IMR-90 (cell line): Measurements from ENCODE around the gene KIF16B. TPM values are rescaled to one million over a fixed set of nuclear protein-coding genes. Genes with fewer than 3 reads are reported as not detected.

ENCODE experiments used
- ATAC-seq: fragments of 200-7000 bp; cut with Tn5 transposase; 2 replicates; pipeline ENCODE4 v1.9.1; 2020; ENCODE audit warnings: low read depth, mild to moderate bottlenecking, moderate library complexity
- BruUV-seq: library from RNA; stranded (reverse); fragments of 400-500 nt; replicated peaks from 2 replicates; lab custom pipeline; 2021; lab: Mats Ljungman, UMichigan
- CTCF ChIA-PET: fragments of 300-600 bp; formaldehyde crosslinking; extraction: SDS; loops from one replicate; lab custom pipeline; 2021; ENCODE audit warnings: antibody characterized with exemption; lab: Yijun Ruan, JAX
- POLR2A ChIA-PET: fragments of 300-600 bp; sonication (Branson Sonifier 250); formaldehyde crosslinking; loops from one replicate; lab custom pipeline; 2022; ENCODE audit warnings: antibody characterized with exemption; ENCODE audit not compliant: unreplicated experiment; lab: Charles Lee
- DNase-seq: peaks from one replicate; pipeline ENCODE4 v3.0.0; 2013
- H2AFZ ChIP-seq: replicated peaks from 2 replicates; pipeline ENCODE3; 2013; ENCODE audit warnings: low read length, mild to moderate bottlenecking; ENCODE audit not compliant: poor library complexity
- H2AK5ac ChIP-seq: 2 replicates; pipeline ENCODE4 v1.6.1; 2013; ENCODE audit warnings: low read depth, low read length, inconsistent platforms
- H2AK9ac ChIP-seq: replicated peaks from 2 replicates; pipeline ENCODE3; 2013; ENCODE audit warnings: mild to moderate bottlenecking, low read depth, low read length, moderate library complexity; ENCODE audit not compliant: poor library complexity
- H2BK120ac ChIP-seq: 2 replicates; pipeline ENCODE4 v1.6.1; 2013; ENCODE audit warnings: low read depth, low read length, inconsistent platforms
- H2BK15ac ChIP-seq: 3 replicates; pipeline ENCODE4 v1.6.1; 2013; ENCODE audit warnings: low read depth, low read length, inconsistent platforms
- H2BK20ac ChIP-seq: 2 replicates; pipeline ENCODE4 v1.6.1; 2013; ENCODE audit warnings: low read depth, mild to moderate bottlenecking, inconsistent platforms, low read length, moderate library complexity
- H2BK5ac ChIP-seq: 2 replicates; pipeline ENCODE4 v1.6.1; 2013; ENCODE audit warnings: mild to moderate bottlenecking, low read depth, low read length, inconsistent platforms; ENCODE audit not compliant: poor library complexity, severe bottlenecking
- H3K14ac ChIP-seq: replicated peaks from 2 replicates; pipeline ENCODE4 v1.6.1; 2013; ENCODE audit warnings: low read depth, low read length, inconsistent platforms
- H3K18ac ChIP-seq: 2 replicates; pipeline ENCODE4 v1.6.1; 2013; ENCODE audit warnings: low read depth, low read length, control low read depth
- H3K23ac ChIP-seq: 2 replicates; pipeline ENCODE4 v1.6.1; 2013; ENCODE audit warnings: low read depth, low read length, inconsistent platforms
- H3K27ac ChIP-seq: 2 replicates; pipeline ENCODE4 v1.5.1; 2013; ENCODE audit warnings: mild to moderate bottlenecking, control low read depth, low read length; ENCODE audit not compliant: insufficient read depth
- H3K27me3 ChIP-seq: 2 replicates; pipeline ENCODE4 v1.6.1; 2013; ENCODE audit warnings: low read length; ENCODE audit not compliant: control insufficient read depth, insufficient read depth
- H3K36me3 ChIP-seq: 2 replicates; pipeline ENCODE4 v1.6.1; 2013; ENCODE audit warnings: low read length, mixed read lengths; ENCODE audit not compliant: control insufficient read depth, insufficient read depth
- H3K4ac ChIP-seq: 2 replicates; pipeline ENCODE4 v1.6.1; 2013; ENCODE audit warnings: low read depth, low read length, inconsistent platforms
- H3K4me1 ChIP-seq: 2 replicates; pipeline ENCODE4 v1.6.1; 2013; ENCODE audit warnings: low read length, mixed read lengths; ENCODE audit not compliant: control insufficient read depth, insufficient read depth
- H3K4me2 ChIP-seq: 2 replicates; pipeline ENCODE4 v1.6.1; 2013; ENCODE audit warnings: low read depth, mild to moderate bottlenecking, control low read depth, low read length, moderate library complexity
- H3K4me3 ChIP-seq: 2 replicates; pipeline ENCODE4 v1.5.1; 2013; ENCODE audit warnings: low read depth, mild to moderate bottlenecking, control low read depth, low read length, moderate library complexity; ENCODE audit not compliant: insufficient read depth
- H3K56ac ChIP-seq: 2 replicates; pipeline ENCODE4 v1.6.1; 2013; ENCODE audit warnings: low read length, inconsistent platforms; ENCODE audit not compliant: insufficient read depth; ENCODE audit errors: extremely low read depth
- H3K79me1 ChIP-seq, 2 experiments: 2 replicates each; pipeline ENCODE4 v1.6.1; 2013; ENCODE audit warnings: low read length in 2 of 2, inconsistent platforms in 1 of 2, low read depth in 1 of 2
- H3K9ac ChIP-seq: 2 replicates; pipeline ENCODE4 v1.6.1; 2013; ENCODE audit warnings: low read depth, low read length, control low read depth
- H3K9me1 ChIP-seq: 2 replicates; pipeline ENCODE4 v1.6.1; 2013; ENCODE audit warnings: low read length, inconsistent platforms; ENCODE audit not compliant: insufficient read depth
- H3K9me3 ChIP-seq: 2 replicates; pipeline ENCODE4 v1.6.1; 2013; ENCODE audit warnings: low read length; ENCODE audit not compliant: control insufficient read depth, insufficient read depth
- H4K20me1 ChIP-seq: 2 replicates; pipeline ENCODE4 v1.6.1; 2013; ENCODE audit warnings: low read length, inconsistent platforms; ENCODE audit not compliant: insufficient read depth
- H4K5ac ChIP-seq: 2 replicates; pipeline ENCODE4 v1.6.1; 2013; ENCODE audit warnings: mild to moderate bottlenecking, low read depth, low read length, control low read depth
- H4K8ac ChIP-seq, 2 experiments: 2 replicates each; pipeline ENCODE4 v1.6.1; 2013; ENCODE audit warnings: low read depth in 2 of 2, low read length in 2 of 2, control low read depth in 1 of 2, inconsistent platforms in 1 of 2
- H4K91ac ChIP-seq: 2 replicates; pipeline ENCODE4 v1.6.1; 2013; ENCODE audit warnings: low read depth, low read length, inconsistent platforms; ENCODE audit not compliant: insufficient read depth
- MAFK ChIP-seq: IDR thresholded peaks from 2 replicates; pipeline ENCODE4 v1.6.1; 2012; ENCODE audit warnings: low read depth, low read length, improper control_type of control experiment
- RAD21 ChIP-seq: IDR thresholded peaks from 2 replicates; pipeline ENCODE4 v1.6.1; 2012; ENCODE audit warnings: low read length, improper control_type of control experiment
- SMC3 ChIP-seq: fragments of 150-350 bp; IDR thresholded peaks from 2 replicates; pipeline ENCODE4 v1.6.1; 2016; ENCODE audit warnings: low read depth, mild to moderate bottlenecking, antibody characterized with exemption, low read length, moderate library complexity
- WGBS, 2 experiments: methylation state at CpG; one replicate each; pipeline versions ENCODE4 v1.1.5 to v1.1.7; 2013; ENCODE audit warnings: missing lambda C conversion rate in 2 of 2; ENCODE audit not compliant: insufficient read length in 1 of 2; ENCODE audit errors: extremely low coverage in 2 of 2; 5-methylcytosine and 5-hydroxymethylcytosine counted together
- dilution Hi-C: fragments of 300-500 bp; cut with HindIII; formaldehyde crosslinking; loops from one replicate; pipeline ENCODE4 v1.14.3; 2018; ENCODE audit warnings: low sequenced_read_pairs; ENCODE audit not compliant: unreplicated experiment
- in situ Hi-C: fragments of 300-500 bp; cut with MboI; formaldehyde crosslinking; loops from 3 replicates; pipeline ENCODE4 v1.14.3; 2019; ENCODE audit warnings: low sequenced_read_pairs, inconsistent platforms, mixed read lengths
- intact Hi-C: fragments of 100-400 bp; cut with micrococcal nuclease; formaldehyde crosslinking; loops from 2 replicates; pipeline ENCODE4 v1.10.0; 2022
- polyA plus RNA-seq, 3 experiments: library from polyadenylated mRNA; depleted of rRNA; stranded (reverse); fragments of >200 nt; gene quantifications; 2 replicates each; pipeline ENCODE4 v1.2.3, GENCODE V29; 2012; ENCODE audit warnings: low replicate concordance in 1 of 3
- total RNA-seq: library from RNA; depleted of rRNA; stranded (reverse); fragments of >200 nt; gene quantifications from 2 replicates; pipeline ENCODE4 v1.2.3, GENCODE V29; 2012
- TF ChIP-seq, protein P1 (sequence below): conservative IDR thresholded peaks from 2 replicates; pipeline ENCODE4 v1.5.1; 2012; ENCODE audit warnings: mild to moderate bottlenecking, low read depth, low read length, improper control_type of control experiment

KIF16B gene
- total and polyA plus RNA-seq, 2 of the 4 experiments (the other 2 are of a cell fraction), result 4.7 to 10.0 TPM

DNA sequence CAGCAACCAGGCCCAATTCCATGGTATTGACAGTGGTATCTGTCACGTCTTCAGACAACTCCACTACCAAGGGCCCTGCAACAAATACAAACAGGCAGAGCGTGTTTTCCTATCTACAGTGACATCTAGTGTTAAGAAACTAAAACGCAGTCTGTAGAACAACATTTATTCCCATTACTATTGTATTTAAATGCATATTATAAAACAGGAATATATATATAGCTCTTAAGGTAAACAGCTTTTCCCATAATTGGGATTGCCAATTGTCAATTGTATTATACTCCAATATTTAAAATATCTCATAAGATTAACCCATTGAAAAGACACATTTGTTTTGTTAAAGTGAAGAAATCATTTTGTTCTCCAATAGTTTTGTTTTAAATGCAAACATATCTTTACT is 97.2 kb downstream of the KIF16B start:
- H3K18ac ChIP-seq, result no peak overlapping the region
- no peak overlapping the region for H3K4ac ChIP-seq
- no peak overlapping the region for H2AK9ac ChIP-seq
- no peak overlapping the region for H2BK15ac ChIP-seq
- WGBS, 2 experiments, result no CpG with 5 or more reads among the region's 3 CpGs
- in situ Hi-C loops, result no loop called here
- no peaks in the 10 kb centered on the region for H4K20me1 ChIP-seq
- no peak overlapping the region for H2BK20ac ChIP-seq
- H4K91ac ChIP-seq, result no peak overlapping the region
- DNase-seq (peak; percentile 62), ATAC-seq (peak; percentile 64)
- H2AFZ ChIP-seq, result no peak overlapping the region
- H2AK5ac ChIP-seq, result no peak overlapping the region
- no peak for TF ChIP-seq MAFK
- TF ChIP-seq, protein P1, sequence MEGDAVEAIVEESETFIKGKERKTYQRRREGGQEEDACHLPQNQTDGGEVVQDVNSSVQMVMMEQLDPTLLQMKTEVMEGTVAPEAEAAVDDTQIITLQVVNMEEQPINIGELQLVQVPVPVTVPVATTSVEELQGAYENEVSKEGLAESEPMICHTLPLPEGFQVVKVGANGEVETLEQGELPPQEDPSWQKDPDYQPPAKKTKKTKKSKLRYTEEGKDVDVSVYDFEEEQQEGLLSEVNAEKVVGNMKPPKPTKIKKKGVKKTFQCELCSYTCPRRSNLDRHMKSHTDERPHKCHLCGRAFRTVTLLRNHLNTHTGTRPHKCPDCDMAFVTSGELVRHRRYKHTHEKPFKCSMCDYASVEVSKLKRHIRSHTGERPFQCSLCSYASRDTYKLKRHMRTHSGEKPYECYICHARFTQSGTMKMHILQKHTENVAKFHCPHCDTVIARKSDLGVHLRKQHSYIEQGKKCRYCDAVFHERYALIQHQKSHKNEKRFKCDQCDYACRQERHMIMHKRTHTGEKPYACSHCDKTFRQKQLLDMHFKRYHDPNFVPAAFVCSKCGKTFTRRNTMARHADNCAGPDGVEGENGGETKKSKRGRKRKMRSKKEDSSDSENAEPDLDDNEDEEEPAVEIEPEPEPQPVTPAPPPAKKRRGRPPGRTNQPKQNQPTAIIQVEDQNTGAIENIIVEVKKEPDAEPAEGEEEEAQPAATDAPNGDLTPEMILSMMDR, result peak; percentile 70
- peak; percentile 70 for TF ChIP-seq RAD21
- TF ChIP-seq SMC3, result peak; percentile 48; the same call in 1 of the 2 replicates
- intact Hi-C loops, result loop anchor here (1.0 kb wide), 1 partner anchor 767 kb away; no protein-coding TSS in a partner anchor
- H3K79me1 ChIP-seq, result no peaks in the 10 kb centered on the region
- H3K23ac ChIP-seq, result no peak overlapping the region
- POLR2A ChIA-PET, result no interaction called here
- H3K27me3 ChIP-seq, result no peaks in the 10 kb centered on the region
- no peaks in the 10 kb centered on the region for H3K36me3 ChIP-seq
- H3K27ac ChIP-seq, result no peak overlapping the region
- H3K9me1 ChIP-seq, result 0 out of 2 replicates have a peak, but pooled peaks cover 4% of the 10 kb centered on the region
- no peak overlapping the region for H2BK120ac ChIP-seq
- H3K4me2 ChIP-seq, result no peak overlapping the region
- no peaks in the 10 kb centered on the region for H3K9me3 ChIP-seq
- H3K14ac ChIP-seq, result no peak overlapping the region
- no peak overlapping the region for H3K4me3 ChIP-seq
- no TSS peak for BruUV-seq
- no peak overlapping the region for H4K8ac ChIP-seq
- no peak overlapping the region for H3K9ac ChIP-seq
- CTCF ChIA-PET, result interaction anchor here (0.9 to 1.4 kb wide), 3 partner anchors 16 to 230 kb away, joined by 3 to 8 read pairs (median 3); no protein-coding TSS in a partner anchor
- no peak overlapping the region for H2BK5ac ChIP-seq
- no peak overlapping the region for H4K5ac ChIP-seq
- dilution Hi-C loops, result no loop called here
- H3K56ac ChIP-seq, result no peak overlapping the region
- peaks cover 9% of the 10 kb centered on the region for H3K4me1 ChIP-seq
